ENCODE data around the gene PIK3R5.

DNA sequence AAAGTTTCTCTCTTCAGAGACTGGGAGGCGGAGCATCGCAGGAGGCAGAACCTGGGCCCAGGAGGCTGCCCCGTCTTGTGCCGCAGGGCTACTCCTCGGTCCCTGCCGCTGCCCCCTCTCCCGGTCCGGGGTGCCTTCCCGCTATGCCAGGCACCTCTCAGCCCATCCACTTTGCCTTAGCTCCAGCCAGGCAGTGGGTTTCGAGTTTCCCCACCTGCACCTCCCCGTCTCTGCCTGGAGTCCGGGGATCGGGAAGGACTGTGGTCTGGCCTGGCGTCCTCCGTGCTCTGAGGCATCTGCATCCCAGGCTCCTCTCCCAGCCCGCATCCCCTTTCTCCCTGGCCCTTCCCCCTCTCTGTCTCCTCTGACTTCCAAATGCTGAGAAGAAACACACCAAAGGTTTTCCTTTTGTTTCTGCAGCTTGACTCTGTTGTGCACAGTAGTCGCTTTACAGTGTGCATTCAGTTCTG, 71.3 kb downstream of the PIK3R5 start:
- TF ChIP-seq POLR2A (IDR thresholded peaks at IDR 0.05) (no peak), CTCF (IDR thresholded peaks at IDR 0.05) (no peak)
